GM19455 (cell line): Measurements from ENCODE around the gene DIMT1.
A peak's percentile ranks its signal among the peaks of the same experiment; 100 is the strongest.

ENCODE experiments used
- ATAC-seq: cut with Tn5 transposase; IDR thresholded peaks from one replicate; pipeline ENCODE4 v1.9.1; 2021; ENCODE audit not compliant: unreplicated experiment

The DIMT1 gene

GRCh38 chr5:62371409-62371808 lies 32.3 kb downstream of the DIMT1 start:
- no peak for ATAC-seq

- no peak for ATAC-seq
These were observed 34.7 kb downstream of the DIMT1 start for GRCh38 chr5:62369039-62369438.

- ATAC-seq: no peak
These were observed 41.0 kb downstream of the DIMT1 start for GRCh38 chr5:62362701-62363100.

GRCh38 chr5:62354028-62354874 lies 49.5 kb downstream of the DIMT1 start:
- peak; percentile 91 for ATAC-seq

- no peak for ATAC-seq
These were observed 54.8 kb downstream of the DIMT1 start for GRCh38 chr5:62348723-62349481.

GRCh38 chr5:62347928-62348327 lies 55.8 kb downstream of the DIMT1 start:
- no peak for ATAC-seq

GRCh38 chr5:62346748-62347147 lies 57.0 kb downstream of the DIMT1 start:
- ATAC-seq: no peak

- no peak for ATAC-seq
These were observed 60.3 kb downstream of the DIMT1 start for GRCh38 chr5:62343428-62343827.

GRCh38 chr5:62342476-62342837 lies 61.2 kb downstream of the DIMT1 start:
- ATAC-seq: peak; percentile 53

GRCh38 chr5:62341783-62342475 lies 61.8 kb downstream of the DIMT1 start:
- peak; percentile 76 for ATAC-seq

GRCh38 chr5:62340979-62341378 lies 62.7 kb downstream of the DIMT1 start:
- ATAC-seq: no peak

GRCh38 chr5:62340392-62340791 lies 63.3 kb downstream of the DIMT1 start:
- ATAC-seq: no peak
